Hepatocyte (in vitro differentiated cells): ENCODE data around the gene GMDS.

Source experiments
- CTCF ChIP-seq: fragments of 200-600 bp; sonication (generic); IDR thresholded peaks from 2 replicates; pipeline ENCODE4 v1.5.1; 2016; ENCODE audit warnings: antibody characterized with exemption, mild to moderate bottlenecking; ENCODE audit not compliant: poor library complexity
- EZH2 ChIP-seq: fragments of 200-600 bp; sonication (generic); IDR thresholded peaks from 2 replicates; pipeline ENCODE4 v1.6.1; 2016; ENCODE audit warnings: antibody characterized with exemption, mild to moderate bottlenecking, borderline replicate concordance
- EZH2phosphoT487 ChIP-seq: fragments of 200-600 bp; sonication (generic); IDR thresholded peaks from one replicate; pipeline ENCODE4 v1.6.1; 2018; ENCODE audit warnings: antibody characterized with exemption, mild to moderate bottlenecking, low read depth, moderate library complexity; ENCODE audit not compliant: unreplicated experiment, severe bottlenecking

DNA sequence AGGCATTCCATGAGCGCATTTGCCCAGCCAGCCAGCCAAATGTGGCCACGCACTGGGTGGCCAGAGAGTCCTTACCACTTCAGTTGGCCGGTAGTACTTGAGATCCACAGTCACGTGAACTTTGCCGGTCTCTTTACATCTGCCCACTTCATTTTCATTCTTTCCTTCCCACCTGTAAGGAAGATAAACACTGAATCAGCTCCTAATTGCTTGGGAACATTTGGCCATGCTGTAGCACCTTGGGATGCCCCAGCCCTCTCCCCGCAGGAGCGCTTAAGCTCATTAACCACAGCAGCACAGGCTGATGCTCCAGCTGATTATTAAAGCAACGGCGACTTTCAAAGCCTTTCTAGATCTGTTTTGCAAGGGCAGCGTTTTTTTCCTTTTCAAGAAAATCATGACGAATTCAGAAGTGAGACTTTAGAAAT, 519.0 kb downstream of the GMDS start:
- TF ChIP-seq EZH2phosphoT487 (no peak), EZH2 (no peak), CTCF (no peak)
